GM19099 (cell line): ENCODE data around the gene ATP13A1.
A peak's percentile ranks its signal among the peaks of the same experiment; 100 is the strongest.

ENCODE experiments used
- POLR2A ChIP-seq: IDR thresholded peaks from 3 replicates; pipeline ENCODE4 v1.6.1; 2011; ENCODE audit warnings: low read depth; ENCODE audit not compliant: insufficient read length; ENCODE audit errors: extremely low read depth

The ATP13A1 gene

GRCh38 chr19:19619181-19619848, 44.2 kb downstream of the ATP13A1 start:
- no peak for TF ChIP-seq POLR2A

GRCh38 chr19:19618219-19619051, 45.0 kb downstream of the ATP13A1 start, which contains the start of gene PBX4:
PBX4 (minus strand) TSS chr19:19618687; CDS start chr19:19618629, 58 bp downstream.
- TF ChIP-seq POLR2A: peak; percentile 73

GRCh38 chr19:19615086-19615485, 48.4 kb downstream of the ATP13A1 start:
- TF ChIP-seq POLR2A: no peak

GRCh38 chr19:19613506-19613905, 50.0 kb downstream of the ATP13A1 start:
- no peak for TF ChIP-seq POLR2A

GRCh38 chr19:19610376-19611202, 52.9 kb downstream of the ATP13A1 start:
- no peak for TF ChIP-seq POLR2A

- no peak for TF ChIP-seq POLR2A
Measured at GRCh38 chr19:19606021-19606420, 57.5 kb downstream of the ATP13A1 start.

- no peak for TF ChIP-seq POLR2A
Measured at GRCh38 chr19:19602713-19603324, 60.7 kb downstream of the ATP13A1 start.

GRCh38 chr19:19602136-19602712, 61.3 kb downstream of the ATP13A1 start:
- TF ChIP-seq POLR2A: no peak

- TF ChIP-seq POLR2A: no peak
Measured at GRCh38 chr19:19600793-19601330, 62.6 kb downstream of the ATP13A1 start.

GRCh38 chr19:19598728-19599451, 64.6 kb downstream of the ATP13A1 start:
- TF ChIP-seq POLR2A: peak; percentile 31

GRCh38 chr19:19597809-19598306, 65.6 kb downstream of the ATP13A1 start:
- no peak for TF ChIP-seq POLR2A
